GM21528 (cell line): ENCODE data around the gene BTAF1.

Source experiments
- ATAC-seq: cut with Tn5 transposase; IDR thresholded peaks from one replicate; pipeline ENCODE4 v1.9.1; 2021; ENCODE audit warnings: mild to moderate bottlenecking, moderate library complexity; ENCODE audit not compliant: unreplicated experiment, low FRiP score

The BTAF1 gene

DNA sequence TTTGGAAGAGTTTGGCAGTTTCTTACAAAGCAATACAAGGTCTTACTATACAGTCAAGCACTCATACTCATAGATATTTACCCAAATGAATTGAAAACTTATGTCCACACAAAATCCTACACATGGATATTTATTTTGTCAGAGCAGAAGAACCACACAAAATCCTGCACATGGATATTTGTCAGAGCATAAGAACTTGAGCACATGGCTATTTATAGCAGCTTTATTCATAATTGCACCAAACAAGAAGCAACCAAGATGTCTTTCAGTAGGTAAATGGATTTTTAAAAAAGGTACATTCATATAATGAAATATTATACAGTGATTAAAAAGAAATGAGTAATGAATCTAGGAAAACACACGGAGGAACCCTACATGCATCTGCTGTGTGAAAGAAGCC is 115.4 kb downstream of the BTAF1 start:
- no peak for ATAC-seq

DNA sequence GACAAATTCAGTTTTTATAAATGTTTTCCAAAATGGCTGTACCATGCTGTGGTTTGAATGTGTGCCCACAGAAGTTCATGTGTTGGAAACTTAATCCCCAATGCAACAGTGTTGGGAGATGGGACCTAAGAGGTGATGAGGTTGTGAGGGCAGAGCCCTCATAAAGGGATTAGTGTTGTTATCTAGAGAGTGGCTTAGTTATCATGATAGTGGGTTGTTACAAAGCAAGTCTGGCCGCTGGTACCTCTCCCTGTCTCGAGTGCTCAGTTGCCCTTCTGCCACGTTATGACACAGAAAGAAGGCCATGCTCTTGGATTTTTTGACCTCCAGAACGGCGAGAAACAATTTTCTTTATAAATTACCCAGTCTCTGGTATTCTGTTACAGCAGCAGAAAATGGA is 119.0 kb downstream of the BTAF1 start:
- ATAC-seq, result no peak

DNA sequence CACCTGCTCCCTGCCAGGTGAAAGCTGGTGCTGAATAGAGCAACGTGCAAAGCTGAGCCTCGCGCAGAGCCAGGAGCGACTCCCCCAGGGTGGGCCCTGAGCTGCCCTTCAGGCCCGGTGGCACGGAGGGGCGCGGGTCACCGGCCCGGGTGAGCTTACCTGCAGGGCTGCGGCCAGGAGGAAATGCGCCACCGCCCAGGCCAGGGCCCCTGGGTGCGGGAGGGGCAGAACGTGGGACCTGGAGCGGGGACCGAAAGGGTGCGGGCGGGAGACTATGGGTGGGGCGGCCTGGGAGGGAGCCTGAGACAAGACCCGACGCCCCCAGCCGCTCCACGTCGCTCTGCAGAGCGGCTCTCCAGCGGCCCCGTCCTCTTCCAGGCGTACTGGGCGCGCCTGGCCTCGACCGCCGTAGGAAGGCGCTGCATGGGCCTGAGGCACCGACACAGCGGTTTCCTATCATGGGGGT is 122.1 kb downstream of the BTAF1 start:
- no peak for ATAC-seq

DNA sequence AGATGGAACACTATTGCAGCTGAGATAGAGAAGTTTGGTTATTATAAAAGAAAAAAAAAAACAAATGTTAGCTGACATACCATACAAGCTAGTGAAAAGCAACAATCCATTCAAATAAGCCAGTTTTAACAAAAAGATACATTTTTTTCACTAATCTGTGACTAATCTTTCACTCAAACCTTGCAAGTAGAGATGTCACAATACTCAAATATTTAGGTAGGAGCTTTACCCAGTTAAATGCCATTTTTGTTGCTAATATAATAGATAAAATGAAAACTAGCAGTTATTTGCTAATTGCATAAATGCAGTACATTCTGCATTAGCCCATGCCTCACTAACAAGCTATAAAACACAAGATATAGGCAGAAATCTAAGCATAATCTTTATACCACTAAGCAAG is 123.6 kb downstream of the BTAF1 start:
- no peak for ATAC-seq

DNA sequence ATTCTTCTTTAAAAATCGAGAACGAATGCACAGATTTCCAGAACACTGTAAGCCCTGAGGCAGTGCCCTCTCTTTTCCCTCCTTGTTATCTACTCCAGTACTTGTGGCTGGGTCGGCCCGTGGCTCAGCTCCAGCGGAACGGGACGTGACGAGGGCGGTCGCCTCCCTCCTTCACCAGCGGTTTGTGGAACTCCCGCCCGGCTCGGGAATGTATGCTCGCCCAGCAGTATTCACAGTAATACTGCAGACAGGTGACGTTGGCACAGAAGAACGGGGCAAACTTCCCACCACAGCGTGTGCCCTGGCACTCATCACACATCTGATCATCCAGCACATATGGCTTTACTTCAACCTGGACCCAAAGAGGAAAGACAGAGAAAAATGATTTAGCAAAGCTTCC is 128.5 kb downstream of the BTAF1 start:
- no peak for ATAC-seq

DNA sequence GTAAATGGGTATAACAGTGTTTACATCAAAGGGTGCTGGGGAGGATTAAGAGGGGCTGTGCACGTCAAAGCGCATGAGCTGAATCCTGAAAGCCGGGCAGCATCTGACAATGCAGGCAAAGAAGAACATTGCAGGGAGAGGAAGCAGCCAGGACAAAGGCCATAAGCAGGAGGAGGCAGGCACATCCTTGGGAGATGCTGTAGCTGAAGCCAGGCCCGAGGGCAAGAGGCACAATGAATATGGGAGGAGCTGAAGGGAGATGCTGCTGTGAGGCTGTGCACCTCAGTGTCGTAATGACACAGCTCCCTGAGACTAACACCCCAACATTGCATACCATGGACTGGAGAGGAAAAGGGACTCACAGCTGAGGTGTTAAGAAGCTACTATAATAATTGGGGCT is 129.2 kb downstream of the BTAF1 start:
- ATAC-seq, result no peak

DNA sequence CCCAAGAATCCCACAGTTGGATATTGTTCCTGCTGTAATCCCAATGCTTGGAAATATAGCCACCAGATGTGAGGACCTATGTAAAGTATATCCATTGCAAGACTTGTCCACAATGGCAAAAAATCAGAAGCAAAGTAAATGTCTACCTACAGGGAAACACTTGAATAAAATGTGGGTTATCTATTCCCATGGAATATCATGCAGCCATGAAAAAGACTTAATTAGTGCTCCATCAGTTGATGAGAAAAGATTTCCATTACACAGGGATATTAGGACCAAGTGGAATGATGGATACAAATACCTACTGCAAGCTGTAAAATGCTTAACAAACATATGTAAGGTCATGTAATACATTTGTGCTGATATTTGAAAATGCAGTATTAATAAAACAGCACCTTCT is 131.2 kb downstream of the BTAF1 start:
- no peak for ATAC-seq

DNA sequence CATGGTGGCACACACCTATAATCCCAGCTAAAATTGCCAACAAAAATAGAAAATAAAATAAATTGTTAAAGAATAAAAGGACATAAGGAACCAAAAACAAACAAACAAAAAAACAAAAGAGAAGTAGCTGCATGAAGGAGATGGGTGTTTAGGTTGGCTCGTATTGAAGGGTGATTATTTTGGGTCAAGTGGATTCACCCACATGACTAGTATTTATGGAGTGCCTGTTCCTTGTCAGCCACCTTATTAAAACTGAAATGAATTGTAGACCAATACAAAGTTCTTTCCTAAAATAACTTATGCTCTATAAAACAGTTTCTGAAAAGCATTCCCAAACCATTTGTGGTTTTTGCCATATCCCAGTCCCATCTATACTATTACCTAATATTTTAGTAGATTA is 138.7 kb downstream of the BTAF1 start:
- ATAC-seq, result no peak

DNA sequence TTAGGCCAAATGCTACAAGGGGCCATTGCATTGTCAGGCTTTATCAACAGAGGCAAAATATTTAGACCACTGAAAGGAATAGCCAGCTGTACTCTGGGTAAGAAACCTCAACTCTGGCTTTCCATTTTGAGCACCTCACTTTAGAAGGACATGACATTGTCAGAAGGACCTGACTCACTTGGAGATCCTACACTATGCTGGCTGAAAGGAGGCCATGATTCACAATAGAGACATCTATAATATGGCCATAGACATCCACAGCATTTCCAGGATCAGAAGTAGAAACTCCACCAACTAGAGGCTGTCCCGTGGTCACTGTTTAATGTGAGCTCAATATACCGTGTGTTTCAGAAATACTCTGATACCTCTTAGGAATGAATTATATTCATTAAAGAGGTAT is 140.9 kb downstream of the BTAF1 start:
- ATAC-seq, result no peak

DNA sequence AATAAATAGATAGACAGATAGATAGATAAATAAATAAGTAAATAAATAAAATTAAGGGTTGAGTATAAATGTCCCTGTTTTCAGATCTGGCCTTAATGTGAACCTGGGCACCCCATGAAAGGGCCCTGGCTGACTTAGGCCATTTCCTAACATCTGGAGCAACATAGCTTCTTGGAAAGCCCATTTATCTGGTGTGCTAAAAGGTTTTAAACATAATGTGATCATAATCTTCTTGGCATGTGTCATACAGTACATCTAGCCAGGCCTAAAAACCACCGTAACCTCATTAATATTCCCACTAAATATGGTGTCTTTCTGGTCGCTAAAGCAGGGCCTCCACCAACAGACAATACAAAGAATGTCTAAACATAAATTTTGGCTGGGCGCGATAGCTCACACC is 142.8 kb downstream of the BTAF1 start:
- ATAC-seq, result no peak

DNA sequence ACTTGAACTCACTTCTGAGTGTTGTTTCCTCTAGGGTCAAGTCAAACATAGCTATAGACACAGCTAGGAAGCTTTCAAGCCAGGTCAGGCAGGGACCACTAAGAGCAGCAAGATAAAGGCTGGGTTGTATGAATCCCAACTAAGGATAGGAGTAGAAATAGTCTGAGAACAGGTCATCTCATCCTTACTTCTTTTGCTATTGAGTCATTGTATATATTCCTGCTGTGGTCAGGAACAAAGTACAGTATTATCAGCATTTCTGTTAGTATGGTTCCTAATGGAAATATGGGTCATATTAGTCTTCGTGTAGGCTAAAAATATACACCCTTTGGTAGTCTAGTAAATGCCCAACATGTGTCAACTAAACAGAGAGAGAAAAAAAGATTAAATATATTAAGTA is 145.3 kb downstream of the BTAF1 start:
- no peak for ATAC-seq

DNA sequence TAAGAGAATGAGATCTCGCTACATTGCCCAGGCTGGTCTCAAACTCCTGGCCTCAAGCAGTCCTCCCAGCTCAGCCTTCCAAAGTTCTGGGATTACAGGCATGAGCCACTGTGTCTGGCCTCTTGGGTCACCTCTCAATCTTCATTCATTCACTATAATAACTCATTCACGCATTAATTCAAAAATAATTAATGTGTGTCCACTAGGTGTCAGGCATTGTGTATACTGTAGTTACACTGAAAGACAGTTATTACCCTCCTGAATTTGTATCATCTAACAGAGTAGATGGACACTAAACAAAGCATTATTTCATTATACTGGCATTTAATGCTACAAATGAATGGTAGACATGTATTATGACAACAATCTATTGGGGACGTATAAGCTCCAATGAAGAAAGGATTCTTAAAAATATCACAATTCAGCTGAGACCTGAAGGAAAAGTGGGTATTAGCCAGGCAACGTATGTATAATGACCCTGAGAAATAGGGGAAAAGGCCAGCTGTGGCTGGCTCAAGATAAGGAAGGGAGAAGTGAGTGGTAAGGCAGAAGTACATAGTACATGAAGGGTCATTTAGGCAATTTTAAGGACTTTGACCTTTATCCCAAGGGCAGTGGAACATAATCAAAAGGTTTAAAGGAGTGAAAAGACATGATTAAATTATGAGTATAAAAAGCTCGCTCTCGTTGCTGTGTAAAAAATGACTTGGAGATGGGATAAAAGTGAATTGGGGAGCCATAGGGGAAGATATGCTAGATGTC is 150.7 kb downstream of the BTAF1 start:
- no peak for ATAC-seq

DNA sequence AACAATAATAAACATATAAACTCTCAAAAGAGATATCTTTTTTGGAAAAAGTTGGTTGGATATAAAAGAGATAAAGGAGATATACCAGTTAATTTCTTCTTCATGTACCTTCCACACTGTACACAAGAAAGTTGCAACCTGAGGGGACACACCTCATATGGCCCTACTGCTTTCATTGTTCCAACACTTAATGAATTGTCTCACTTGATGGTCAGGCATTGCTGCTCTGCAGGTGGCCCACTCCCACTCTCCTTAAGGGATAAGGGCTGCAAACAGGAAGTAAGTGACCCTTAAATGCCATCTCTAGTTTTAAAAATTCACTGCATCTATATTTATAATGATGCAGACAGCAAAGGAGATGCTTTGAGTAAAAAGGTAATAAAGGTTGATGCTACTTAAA is 152.3 kb downstream of the BTAF1 start:
- no peak for ATAC-seq

DNA sequence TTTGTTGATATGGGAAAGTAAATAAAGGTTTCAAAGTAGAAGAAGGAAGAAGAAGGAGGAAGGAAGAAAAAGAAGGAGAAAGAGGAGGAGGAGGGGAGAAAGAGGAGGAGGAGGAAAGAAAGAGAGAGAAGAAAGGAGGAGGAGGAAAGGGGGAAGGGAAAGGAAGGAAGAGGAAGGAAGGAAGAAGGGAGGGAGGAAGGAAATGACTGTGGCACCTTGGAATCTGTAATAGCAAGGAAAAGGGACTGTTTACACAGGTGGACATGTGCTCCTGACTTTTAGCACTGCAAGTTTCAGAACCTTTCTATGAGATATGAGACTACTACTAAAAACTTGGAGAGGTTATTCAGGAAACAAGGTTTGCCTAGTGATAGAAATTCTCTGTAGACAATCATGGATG is 153.2 kb downstream of the BTAF1 start:
- no peak for ATAC-seq

DNA sequence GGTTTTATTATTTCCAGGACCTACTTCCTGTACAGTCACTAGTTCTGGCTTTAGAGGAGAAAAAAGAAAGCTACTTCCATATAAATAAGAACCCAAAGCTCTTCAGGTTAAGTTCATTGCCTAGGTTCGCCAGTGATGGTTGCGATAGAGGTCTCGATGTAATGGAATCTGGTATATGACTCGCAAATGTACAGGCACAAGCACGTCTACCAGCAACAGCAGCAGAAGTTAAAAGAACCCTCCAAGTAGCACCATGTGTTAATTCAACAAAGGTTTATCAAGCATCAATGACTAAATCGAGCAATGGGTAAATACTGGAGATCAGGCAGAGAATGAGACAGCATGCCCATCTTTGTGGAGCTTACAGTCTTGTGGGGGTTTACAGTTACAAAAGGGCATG is 155.4 kb downstream of the BTAF1 start:
- no peak for ATAC-seq
